H9 (cell line): Measurements from ENCODE around the gene CCBE1. TPM values are rescaled to one million over a fixed set of nuclear protein-coding genes. Genes with fewer than 3 reads are reported as not detected.

Experiments
- DNase-seq: peaks from one replicate; pipeline ENCODE4 v3.0.0-alpha.2; 2017
- H2AFZ ChIP-seq: one replicate; pipeline ENCODE4 v1.6.1; 2013; ENCODE audit warnings: mild to moderate bottlenecking, low read length, control low read depth, moderate library complexity
- H2AK5ac ChIP-seq: 2 replicates; pipeline ENCODE4 v1.6.1; 2013; ENCODE audit warnings: low read length, control low read depth, mixed read lengths; ENCODE audit not compliant: insufficient read length
- H2BK120ac ChIP-seq: one replicate; pipeline ENCODE4 v1.6.1; 2013; ENCODE audit warnings: low read depth, mild to moderate bottlenecking, low read length, control low read depth, inconsistent platforms; ENCODE audit not compliant: poor library complexity, severe bottlenecking
- H2BK12ac ChIP-seq: 2 replicates; pipeline ENCODE4 v1.6.1; 2013; ENCODE audit warnings: low read length, control low read depth, mixed read lengths, low read depth; ENCODE audit not compliant: insufficient read length
- H2BK15ac ChIP-seq: 2 replicates; pipeline ENCODE4 v1.6.1; 2013; ENCODE audit warnings: low read depth, low read length, control low read depth
- H2BK20ac ChIP-seq: one replicate; pipeline ENCODE4 v1.6.1; 2013; ENCODE audit warnings: low read depth, mild to moderate bottlenecking, low read length, control low read depth, inconsistent platforms; ENCODE audit not compliant: poor library complexity, severe bottlenecking
- H2BK5ac ChIP-seq: 2 replicates; pipeline ENCODE4 v1.6.1; 2013; ENCODE audit warnings: low read length, control low read depth, mixed read lengths; ENCODE audit not compliant: insufficient read length
- H3K14ac ChIP-seq: 2 replicates; pipeline ENCODE4 v1.6.1; 2013; ENCODE audit warnings: low read length, control low read depth; ENCODE audit not compliant: insufficient read depth
- H3K18ac ChIP-seq: 2 replicates; pipeline ENCODE4 v1.6.1; 2013; ENCODE audit warnings: low read depth, mild to moderate bottlenecking, mixed read lengths, low read length, control low read depth; ENCODE audit not compliant: insufficient read length
- H3K23ac ChIP-seq: 2 replicates; pipeline ENCODE4 v1.6.1; 2013; ENCODE audit warnings: low read length, control low read depth, mixed read lengths, low read depth; ENCODE audit not compliant: insufficient read length
- H3K23me2 ChIP-seq: 2 replicates; pipeline ENCODE4 v1.6.1; 2013; ENCODE audit warnings: low read depth, mild to moderate bottlenecking, mixed read lengths, low read length, control low read depth; ENCODE audit not compliant: insufficient read length, poor library complexity, severe bottlenecking
- H3K27ac ChIP-seq: 2 replicates; pipeline ENCODE4 v1.5.1; 2013; ENCODE audit warnings: low read length, control low read depth, mixed read lengths, low read depth; ENCODE audit not compliant: insufficient read length
- H3K27me3 ChIP-seq: 2 replicates; pipeline ENCODE4 v1.6.1; 2013; ENCODE audit warnings: low read length, control low read depth, inconsistent platforms; ENCODE audit not compliant: insufficient read depth
- H3K4ac ChIP-seq: 2 replicates; pipeline ENCODE4 v1.6.1; 2013; ENCODE audit warnings: low read depth, mild to moderate bottlenecking, control low read depth, inconsistent platforms, low read length, moderate library complexity
- H3K4me1 ChIP-seq: 2 replicates; pipeline ENCODE4 v1.6.1; 2013; ENCODE audit warnings: low read length, control low read depth, inconsistent platforms; ENCODE audit not compliant: insufficient read depth
- H3K4me2 ChIP-seq: 2 replicates; pipeline ENCODE4 v1.6.1; 2013; ENCODE audit warnings: low read length, control low read depth, mixed read lengths; ENCODE audit not compliant: insufficient read length, insufficient read depth
- H3K56ac ChIP-seq: 2 replicates; pipeline ENCODE4 v1.6.1; 2013; ENCODE audit warnings: low read depth, mild to moderate bottlenecking, mixed read lengths, low read length, control low read depth; ENCODE audit not compliant: insufficient read length
- H3K79me1 ChIP-seq: 2 replicates; pipeline ENCODE4 v1.6.1; 2013; ENCODE audit warnings: low read depth, mild to moderate bottlenecking, moderate library complexity, low read length, control low read depth, inconsistent platforms; ENCODE audit not compliant: insufficient read depth, poor library complexity, severe bottlenecking
- H3K79me2 ChIP-seq: 2 replicates; pipeline ENCODE4 v1.6.1; 2013; ENCODE audit warnings: low read length, control low read depth, inconsistent platforms; ENCODE audit not compliant: insufficient read depth
- H3K9ac ChIP-seq: 2 replicates; pipeline ENCODE4 v1.6.1; 2013; ENCODE audit warnings: low read length, control low read depth, mixed read lengths; ENCODE audit not compliant: insufficient read length; ENCODE audit errors: extremely low read depth
- H3K9me3 ChIP-seq: one replicate; pipeline ENCODE4 v1.6.1; 2013; ENCODE audit warnings: low read depth, low read length, inconsistent platforms; ENCODE audit not compliant: control insufficient read depth
- H3T11ph ChIP-seq: one replicate; pipeline ENCODE4 v1.6.1; 2013; ENCODE audit warnings: mild to moderate bottlenecking, low read length, control low read depth, inconsistent platforms
- H4K20me1 ChIP-seq: one replicate; pipeline ENCODE4 v1.6.1; 2013; ENCODE audit not compliant: control insufficient read depth, insufficient read length, insufficient read depth
- H4K5ac ChIP-seq: 2 replicates; pipeline ENCODE4 v1.6.1; 2013; ENCODE audit warnings: low read depth, mild to moderate bottlenecking, mixed read lengths, low read length, control low read depth; ENCODE audit not compliant: insufficient read length
- H4K8ac ChIP-seq: replicated peaks from 2 replicates; pipeline ENCODE4 v1.6.1; 2013; ENCODE audit warnings: low read length, control low read depth, mixed read lengths, low read depth; ENCODE audit not compliant: insufficient read length
- H4K91ac ChIP-seq: 2 replicates; pipeline ENCODE4 v1.6.1; 2013; ENCODE audit warnings: low read depth, mild to moderate bottlenecking, moderate library complexity, mixed read lengths, low read length, control low read depth; ENCODE audit not compliant: insufficient read length
- H3K27ac Mint-ChIP-seq, 3 experiments: 2 replicates in 2 of 3; 3 replicates in 1 of 3; pipeline ENCODE4 v1.8.0; 2020 to 2021; ENCODE audit warnings: mixed read lengths in 3 of 3, mild to moderate bottlenecking in 1 of 3, moderate library complexity in 1 of 3
- H3K27me3 Mint-ChIP-seq: 2 replicates; pipeline ENCODE4 v1.8.0; 2021; ENCODE audit warnings: low read depth, mild to moderate bottlenecking, moderate library complexity, mixed read lengths
- H3K36me3 Mint-ChIP-seq, 3 experiments: 2 replicates in 2 of 3; 3 replicates in 1 of 3; pipeline ENCODE4 v1.8.0; 2020 to 2021; ENCODE audit warnings: low read depth in 3 of 3, mixed read lengths in 3 of 3; ENCODE audit not compliant: insufficient read depth in 1 of 3
- H3K4me1 Mint-ChIP-seq, 2 experiments: 2 replicates each; pipeline ENCODE4 v1.8.0; 2020; ENCODE audit warnings: mixed read lengths in 2 of 2
- H3K4me3 Mint-ChIP-seq, 2 experiments: 2 replicates in 1 of 2; 3 replicates in 1 of 2; pipeline ENCODE4 v1.8.0; 2020 to 2021; ENCODE audit warnings: mild to moderate bottlenecking in 2 of 2, mixed read lengths in 2 of 2, moderate library complexity in 1 of 2
- H3K9me3 Mint-ChIP-seq, 2 experiments: 2 replicates in 1 of 2; 3 replicates in 1 of 2; pipeline ENCODE4 v1.8.0; 2020; ENCODE audit warnings: mild to moderate bottlenecking in 2 of 2, mixed read lengths in 2 of 2, moderate library complexity in 1 of 2
- CTCF ChIP-seq: fragments of 200-600 bp; sonication (generic); conservative IDR thresholded peaks from 3 replicates; pipeline ENCODE4 v1.8.0; 2021; ENCODE audit warnings: antibody characterized with exemption, mild to moderate bottlenecking
- WGBS: extraction: QIAGEN DNeasy Blood & Tissue Kit; methylation state at CpG from one replicate; pipeline ENCODE4 v1.1.7; 2013; ENCODE audit warnings: missing lambda C conversion rate, low lambda C conversion rate, mixed read lengths; ENCODE audit not compliant: insufficient read length; ENCODE audit errors: extremely low coverage; 5-methylcytosine and 5-hydroxymethylcytosine counted together
- total RNA-seq: library from RNA; stranded (reverse); gene quantifications from 2 replicates; pipeline ENCODE4 v1.2.1, GENCODE V29; 2021

CCBE1 gene
- total RNA-seq, 1 experiment from 2014 or later = 0.39 TPM

- Histone ChIP-seq H4K5ac (no peak overlapping the region), H3K18ac (no peak overlapping the region), H2AFZ (no peak overlapping the region), H3K79me1 (no peaks in the 10 kb centered on the region), H3K27ac (no peak overlapping the region), H3K23ac (no peak overlapping the region), H3K79me2 (no peaks in the 10 kb centered on the region), H3K23me2 (no peaks in the 10 kb centered on the region), H4K91ac (no peak overlapping the region), H3K9ac (no peak overlapping the region), H3K4me2 (no peak overlapping the region), H4K20me1 (no peaks in the 10 kb centered on the region), H3K4ac (no peak overlapping the region), H3K56ac (no peak overlapping the region), H2BK12ac (no peak overlapping the region), H4K8ac (no peak overlapping the region), H3K27me3 (no peaks in the 10 kb centered on the region), H2BK15ac (no peak overlapping the region), H2BK120ac (no peak overlapping the region), H3K9me3 (no peaks in the 10 kb centered on the region), H2AK5ac (no peak overlapping the region), H2BK20ac (no peak overlapping the region), H3K4me1 (no peaks in the 10 kb centered on the region), H3T11ph (no peak overlapping the region), H2BK5ac (no peak overlapping the region), H3K14ac (no peak overlapping the region)
- H3K27me3 Mint-ChIP-seq = no peaks in the 10 kb centered on the region; the same call in 1 of the 2 replicates
- peaks cover 0 to 10% (median 0%) of the 10 kb centered on the region in 3 experiments; a peak in 3 of 7 replicates for H3K36me3 Mint-ChIP-seq
- H3K4me3 Mint-ChIP-seq = no peak overlapping the region
- peaks cover 10 to 15% of the 10 kb centered on the region in 2 experiments for H3K4me1 Mint-ChIP-seq
- no peak overlapping the region for H3K27ac Mint-ChIP-seq
- no peak for TF ChIP-seq CTCF
- WGBS = no CpG with 5 or more reads among the region's 5 CpGs
- peaks cover 6 to 7% of the 10 kb centered on the region in 2 experiments; a peak in 4 of 5 replicates for H3K9me3 Mint-ChIP-seq
- no peak for DNase-seq
Measured at GRCh38 chr18:59561612-59562011, 135.6 kb downstream of the CCBE1 start.
